Kidney (tissue), 14 donors: ENCODE results near the gene THRB. TPM values are rescaled to one million over a fixed set of nuclear protein-coding genes. Genes with fewer than 3 reads are reported as not detected.
A peak's percentile ranks its signal among the peaks of the same experiment; 100 is the strongest.

Experiments
- DNase-seq, 5 donors: peaks; one replicate each; pipeline ENCODE4 v3.0.0-alpha.2; 2013 to 2020
- FAIRE-seq: peaks from 2 replicates; lab custom pipeline; 2012; peaks lifted over from hg19 to GRCh38; lab: Jason Lieb, UNC
- H3K27ac ChIP-seq, 2 donors: one replicate each; pipeline ENCODE4 v1.7.0; 2013; ENCODE audit warnings: low read depth in 2 of 2, low read length in 2 of 2, inconsistent platforms in 1 of 2
- H3K27me3 ChIP-seq: one replicate; pipeline ENCODE4 v1.7.1; 2013; ENCODE audit warnings: low read length, inconsistent platforms; ENCODE audit not compliant: control insufficient read depth, insufficient read depth
- H3K36me3 ChIP-seq, 3 donors: one replicate each; pipeline versions ENCODE4 v1.7.0 to v1.7.1; 2013; ENCODE audit warnings: low read length in 3 of 3, control low read depth in 1 of 3, inconsistent platforms in 1 of 3; ENCODE audit not compliant: insufficient read depth in 3 of 3, control insufficient read depth in 2 of 3
- H3K4me1 ChIP-seq, 3 donors: one replicate each; pipeline versions ENCODE4 v1.7.0 to v1.7.1; 2013; ENCODE audit warnings: low read length in 3 of 3, inconsistent platforms in 1 of 3, low read depth in 1 of 3; ENCODE audit not compliant: control insufficient read depth in 2 of 3, insufficient read depth in 2 of 3
- H3K4me3 ChIP-seq, 3 donors: one replicate each; pipeline versions ENCODE4 v1.7.0 to v1.8.1; 2013; ENCODE audit warnings: low read length in 3 of 3, control low read depth in 1 of 3, inconsistent platforms in 1 of 3
- H3K9ac ChIP-seq, 3 donors: one replicate each; pipeline versions ENCODE4 v1.7.0 to v1.7.1; 2013; ENCODE audit warnings: low read length in 3 of 3, control low read depth in 1 of 3, inconsistent platforms in 1 of 3
- H3K9me3 ChIP-seq, 3 donors: one replicate each; pipeline versions ENCODE4 v1.7.0 to v1.7.1; 2013; ENCODE audit warnings: low read length in 3 of 3, control low read depth in 1 of 3, inconsistent platforms in 1 of 3; ENCODE audit not compliant: control insufficient read depth in 2 of 3, insufficient read depth in 1 of 3
- intact Hi-C: fragments of 100-400 bp; cut with DNase I; formaldehyde crosslinking; loops from one replicate; pipeline ENCODE4 v1.11.1; 2022
- polyA plus RNA-seq: library from polyadenylated mRNA; stranded (reverse); fragments of 350-450 nt; fragmentation: Illumina TruSeq; extraction: RNeasy Lipid Tissue Mini Kit (QIAGEN cat#74804); gene quantifications from one replicate; pipeline ENCODE4 v1.2.3, GENCODE V29; 2014; ENCODE audit warnings: low read depth, low replicate concordance; ENCODE audit not compliant: insufficient read depth
- total RNA-seq: library from RNA; stranded (reverse); fragmentation: NEBNext Ultra II Directional; extraction: Animal tissue kit (Norgen Biotek cat#: 25700); gene quantifications from one replicate; pipeline ENCODE4 v1.2.1, GENCODE V29; 2021
- TF ChIP-seq, protein P1 (sequence below): IDR thresholded peaks from 3 replicates; pipeline ENCODE4 v1.5.1; 2012; ENCODE audit warnings: mild to moderate bottlenecking, moderate library complexity, borderline replicate concordance; ENCODE audit not compliant: insufficient read depth; ENCODE audit errors: extremely low read depth
- donor health status: control.
- donor health status: control.
- donor health status: control.
- donor health status: control.
- donor health status: control.
- donor health status: DM: yes; HTN: yes; CAD: no.
- donor health status: Normal renal cell carcinoma (clear cell type).

Gene THRB
- total and polyA plus RNA-seq, 2 donors from 2014 or later, result 4.5 to 17.2 TPM

DNA sequence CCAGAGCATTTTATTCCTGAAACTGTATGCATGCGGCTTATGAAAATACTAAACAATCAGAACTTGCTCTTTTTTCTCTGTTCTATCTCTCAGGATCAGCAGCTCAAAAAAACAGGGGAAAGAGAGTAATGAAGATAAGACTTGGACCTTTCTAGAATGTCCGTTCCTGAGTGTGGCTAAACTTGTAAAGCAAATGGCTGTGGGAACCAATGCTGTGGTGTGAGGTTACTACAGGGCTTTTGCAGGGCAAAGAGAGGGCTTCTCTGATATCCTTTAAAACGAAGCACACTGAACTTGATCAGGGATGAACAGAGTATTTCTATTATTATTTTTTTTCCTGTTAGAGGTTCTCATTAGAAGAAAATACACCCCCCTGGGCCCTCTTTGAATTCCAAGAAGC is 223.4 kb downstream of the THRB start:
- intact Hi-C loops, result no loop called here
- DNase-seq (no peak), FAIRE-seq (no peak)
- H3K4me3 ChIP-seq, result no peak overlapping the region
- TF ChIP-seq, protein P1, sequence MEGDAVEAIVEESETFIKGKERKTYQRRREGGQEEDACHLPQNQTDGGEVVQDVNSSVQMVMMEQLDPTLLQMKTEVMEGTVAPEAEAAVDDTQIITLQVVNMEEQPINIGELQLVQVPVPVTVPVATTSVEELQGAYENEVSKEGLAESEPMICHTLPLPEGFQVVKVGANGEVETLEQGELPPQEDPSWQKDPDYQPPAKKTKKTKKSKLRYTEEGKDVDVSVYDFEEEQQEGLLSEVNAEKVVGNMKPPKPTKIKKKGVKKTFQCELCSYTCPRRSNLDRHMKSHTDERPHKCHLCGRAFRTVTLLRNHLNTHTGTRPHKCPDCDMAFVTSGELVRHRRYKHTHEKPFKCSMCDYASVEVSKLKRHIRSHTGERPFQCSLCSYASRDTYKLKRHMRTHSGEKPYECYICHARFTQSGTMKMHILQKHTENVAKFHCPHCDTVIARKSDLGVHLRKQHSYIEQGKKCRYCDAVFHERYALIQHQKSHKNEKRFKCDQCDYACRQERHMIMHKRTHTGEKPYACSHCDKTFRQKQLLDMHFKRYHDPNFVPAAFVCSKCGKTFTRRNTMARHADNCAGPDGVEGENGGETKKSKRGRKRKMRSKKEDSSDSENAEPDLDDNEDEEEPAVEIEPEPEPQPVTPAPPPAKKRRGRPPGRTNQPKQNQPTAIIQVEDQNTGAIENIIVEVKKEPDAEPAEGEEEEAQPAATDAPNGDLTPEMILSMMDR, result no peak
- H3K36me3 ChIP-seq, result no peaks in the 10 kb centered on the region
- H3K27ac ChIP-seq, result no peak overlapping the region
- peaks cover 0 to 6% (median 2%) of the 10 kb centered on the region in 3 donors for H3K4me1 ChIP-seq
- no peaks in the 10 kb centered on the region for H3K27me3 ChIP-seq
- no peak overlapping the region for H3K9ac ChIP-seq
- H3K9me3 ChIP-seq, result no peaks in the 10 kb centered on the region

DNA sequence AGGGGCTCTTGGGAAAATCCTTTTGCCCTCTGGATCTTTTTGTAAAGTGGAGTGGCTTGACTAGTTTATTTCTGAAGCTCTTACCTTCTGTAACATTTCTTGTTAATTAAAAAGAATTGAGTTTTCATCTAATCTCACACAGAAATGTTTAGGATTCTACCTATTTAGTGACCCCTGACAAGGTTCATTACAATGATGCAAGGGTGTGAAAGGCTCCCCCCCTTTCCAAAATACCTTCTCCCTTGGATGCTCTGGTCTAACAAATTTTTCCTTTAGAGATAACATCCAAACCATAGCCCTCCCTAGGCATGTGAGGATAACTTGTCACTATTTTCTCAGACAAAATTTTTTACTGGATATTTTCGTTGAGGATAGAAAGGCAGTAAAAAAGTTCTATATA is 223.9 kb downstream of the THRB start:
- no peak for FAIRE-seq
- Histone ChIP-seq H3K9ac (no peak overlapping the region), H3K27me3 (no peaks in the 10 kb centered on the region), H3K4me3 (no peak overlapping the region), H3K27ac (no peak overlapping the region), H3K36me3 (no peaks in the 10 kb centered on the region), H3K9me3 (no peaks in the 10 kb centered on the region), H3K4me1 (peaks cover 0 to 6% (median 2%) of the 10 kb centered on the region in 3 donors)
- DNase-seq, result peak in 1 of 5 donors; percentile 25
- TF ChIP-seq, protein P1, result no peak
- intact Hi-C loops, result no loop called here

DNA sequence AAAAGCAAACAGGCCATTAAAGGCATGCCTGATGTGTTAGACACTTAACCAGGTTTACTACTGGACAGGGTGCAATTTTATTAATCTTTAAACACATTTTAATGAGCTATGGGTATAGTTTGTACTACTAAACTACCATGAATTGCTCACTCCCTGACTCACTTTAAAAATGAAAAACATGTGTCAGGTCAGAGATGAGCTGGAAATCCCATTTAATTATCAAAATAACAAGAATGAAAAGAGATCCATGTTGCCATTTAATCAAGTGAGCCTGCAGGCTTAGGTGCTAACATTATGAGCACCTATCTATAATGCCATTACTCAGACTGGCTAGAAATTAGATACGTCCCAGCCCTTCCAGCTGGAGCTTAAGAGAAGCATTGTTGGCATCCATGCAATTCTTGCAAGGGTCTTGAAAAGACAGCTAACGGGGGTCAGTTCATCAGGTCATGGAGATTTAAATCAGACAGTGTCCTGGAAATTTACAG is 224.4 kb downstream of the THRB start:
- no peak overlapping the region for H3K4me3 ChIP-seq
- FAIRE-seq (peak; percentile 17), DNase-seq (peak in 3 of 5 donors; percentile 30 to 55 (median 52))
- no peaks in the 10 kb centered on the region for H3K36me3 ChIP-seq
- H3K4me1 ChIP-seq, result peaks cover 0 to 6% (median 2%) of the 10 kb centered on the region in 3 donors
- H3K9me3 ChIP-seq, result no peaks in the 10 kb centered on the region
- H3K9ac ChIP-seq, result no peak overlapping the region
- TF ChIP-seq, protein P1, result no peak
- H3K27ac ChIP-seq, result no peak overlapping the region
- H3K27me3 ChIP-seq, result no peaks in the 10 kb centered on the region
- intact Hi-C loops, result no loop called here

DNA sequence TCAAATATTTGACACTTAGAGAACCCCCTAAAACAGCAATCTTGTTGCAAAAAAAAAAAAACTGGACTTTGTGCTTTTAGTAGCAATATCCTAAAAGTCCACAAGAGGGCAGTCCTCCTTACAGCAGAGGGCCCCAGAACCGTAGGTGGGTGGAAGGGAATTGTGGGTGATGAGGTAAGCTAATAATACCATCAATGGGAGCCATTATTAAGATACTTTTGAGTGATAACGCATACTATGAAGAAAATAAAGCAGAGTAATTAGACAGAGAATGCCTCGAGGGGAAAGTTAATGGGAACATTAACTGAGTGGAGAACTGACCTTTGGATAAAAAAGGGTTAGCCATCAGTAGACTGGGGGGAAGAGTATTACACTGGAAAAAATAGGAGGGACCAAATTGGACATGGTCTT is 229.9 kb downstream of the THRB start:
- Histone ChIP-seq H3K4me3 (no peak overlapping the region), H3K27me3 (no peaks in the 10 kb centered on the region), H3K9ac (no peak overlapping the region), H3K4me1 (peaks cover 0 to under 1% (median 0%) of the 10 kb centered on the region in 3 donors), H3K9me3 (no peaks in the 10 kb centered on the region), H3K36me3 (no peaks in the 10 kb centered on the region), H3K27ac (no peak overlapping the region)
- peak; percentile 56 for FAIRE-seq
- TF ChIP-seq, protein P1, result peak; percentile 57
- intact Hi-C loops, result no loop called here
- peak in 2 of 5 donors; percentile 38 to 40 for DNase-seq
